ENCODE results near the gene UTP20.
A peak's percentile ranks its signal among the peaks of the same experiment; 100 is the strongest.

The UTP20 gene

DNA sequence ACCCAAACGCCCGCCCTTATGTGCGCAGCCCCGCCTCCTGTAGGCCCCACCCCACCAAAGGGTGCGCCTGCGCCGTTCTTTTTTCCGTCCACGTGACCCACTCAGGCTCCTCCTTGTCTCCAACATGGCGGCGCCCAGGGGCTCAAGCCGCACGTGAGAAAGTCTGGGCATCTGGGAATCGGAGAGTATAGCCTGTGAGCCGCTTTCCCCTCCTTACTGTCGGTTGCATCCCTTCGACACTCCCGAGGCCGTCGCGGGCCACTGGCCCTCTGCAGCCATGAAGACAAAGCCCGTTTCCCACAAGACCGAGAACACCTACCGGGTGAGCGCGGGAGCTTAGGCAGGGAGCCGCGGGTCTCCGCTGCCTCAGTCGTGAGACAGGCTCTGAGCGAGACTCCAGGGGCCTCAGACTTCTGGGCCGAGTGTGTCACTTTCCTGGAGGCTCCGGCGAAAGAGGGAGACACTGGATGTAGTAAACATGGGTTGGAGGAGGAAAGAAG lies at the start of gene UTP20:
TSS of gene UTP20 (plus strand) at position 100 of the 500 bp plus-strand sequence. CDS start at position 278, 178 bp downstream.
- DNase-seq (ENCODE audit: low read depth) = peak; percentile 38
- no peak for TF ChIP-seq CTCF (IDR thresholded peaks at IDR 0.05; ENCODE audit: control insufficient read depth, insufficient read depth, low read depth, low read length, missing control alignments)
- H3K4me3 ChIP-seq (ENCODE audit: control insufficient read depth, low read depth, low read length) = peak within 1 kb of the TSS; percentile 51

DNA sequence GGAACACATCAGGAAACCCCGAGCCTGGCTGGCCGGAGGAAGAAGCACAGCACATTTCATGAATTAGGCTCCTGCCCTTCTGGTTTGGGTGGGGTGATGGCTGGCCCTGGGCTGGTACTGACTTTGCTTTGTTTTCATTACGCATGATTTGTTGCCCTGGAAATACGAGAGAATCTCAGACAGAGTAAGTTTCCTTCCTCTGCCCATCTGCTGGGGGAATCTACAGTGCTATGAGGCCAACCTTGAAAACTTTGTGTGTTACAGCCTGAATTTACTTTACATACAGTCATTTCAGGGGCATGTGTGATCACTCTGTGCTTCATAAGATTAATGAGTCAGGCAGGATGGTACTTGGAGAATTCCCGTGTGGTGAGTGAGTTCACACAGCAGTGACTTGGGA lies 49.4 kb upstream of the UTP20 start:
- peak; percentile 75 for DNase-seq (ENCODE audit: low read depth)

DNA sequence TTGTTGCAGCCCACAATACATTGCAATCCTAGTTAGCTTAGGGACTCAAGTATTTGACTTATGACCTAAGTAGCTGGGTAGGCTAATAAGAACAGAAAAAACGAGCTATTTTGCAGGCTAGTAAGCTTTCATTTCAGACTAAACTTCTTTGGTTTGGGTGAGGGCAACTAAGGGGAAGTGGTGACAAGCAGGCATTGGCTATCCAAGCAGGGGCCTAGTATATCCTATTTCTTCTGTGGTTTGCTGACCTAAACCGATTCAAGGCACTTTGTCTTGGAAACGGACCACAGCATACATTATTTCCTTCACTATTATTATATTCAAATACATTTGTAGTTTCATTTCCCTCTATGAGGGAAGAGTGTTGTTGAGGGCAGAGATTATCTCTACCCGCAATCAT lies 48.3 kb upstream of the UTP20 start:
- H3K4me3 ChIP-seq (ENCODE audit: control insufficient read depth, low read depth, low read length) = no peak overlapping the region
- no peak for TF ChIP-seq CTCF (IDR thresholded peaks at IDR 0.05; ENCODE audit: control insufficient read depth, insufficient read depth, low read depth, low read length, missing control alignments)
- no peak for DNase-seq (ENCODE audit: low read depth)

More for the DNA sequence above, 49.4 kb upstream of the UTP20 start:
- H3K4me3 ChIP-seq (ENCODE audit: control insufficient read depth, low read depth, low read length) = no peak overlapping the region
- TF ChIP-seq CTCF (IDR thresholded peaks at IDR 0.05; ENCODE audit: control insufficient read depth, insufficient read depth, low read depth, low read length, missing control alignments) = no peak

GRCh38 chr12:101235686-101236085 lies 44.2 kb upstream of the UTP20 start:
- no peak for TF ChIP-seq CTCF (IDR thresholded peaks at IDR 0.05; ENCODE audit: control insufficient read depth, insufficient read depth, low read depth, low read length, missing control alignments)
- no peak for DNase-seq (ENCODE audit: low read depth)

DNA sequence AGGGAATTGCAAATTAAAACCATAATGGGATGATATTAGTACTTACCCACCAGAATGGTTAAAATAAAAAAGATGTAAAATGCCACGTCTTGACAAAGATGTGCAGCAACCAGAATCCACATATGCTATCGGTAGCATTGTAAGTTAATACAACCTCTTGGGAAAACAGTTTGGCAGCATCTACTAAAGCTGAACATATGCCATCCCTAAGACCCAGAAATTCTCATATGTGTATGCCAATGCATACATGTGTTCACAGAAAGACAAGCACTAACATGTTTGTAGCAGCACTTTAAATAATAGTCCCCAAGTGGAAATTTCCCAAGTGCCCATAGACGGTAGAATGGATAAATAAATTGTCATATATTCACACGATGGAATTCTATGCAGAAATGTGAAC lies 41.6 kb upstream of the UTP20 start:
- DNase-seq (ENCODE audit: low read depth) = no peak
- no peak for TF ChIP-seq CTCF (IDR thresholded peaks at IDR 0.05; ENCODE audit: control insufficient read depth, insufficient read depth, low read depth, low read length, missing control alignments)
- H3K4me3 ChIP-seq (ENCODE audit: control insufficient read depth, low read depth, low read length) = no peak overlapping the region

More at GRCh38 chr12:101235686-101236085, 44.2 kb upstream of the UTP20 start:
- no peak overlapping the region for H3K4me3 ChIP-seq (ENCODE audit: control insufficient read depth, low read depth, low read length)

DNA sequence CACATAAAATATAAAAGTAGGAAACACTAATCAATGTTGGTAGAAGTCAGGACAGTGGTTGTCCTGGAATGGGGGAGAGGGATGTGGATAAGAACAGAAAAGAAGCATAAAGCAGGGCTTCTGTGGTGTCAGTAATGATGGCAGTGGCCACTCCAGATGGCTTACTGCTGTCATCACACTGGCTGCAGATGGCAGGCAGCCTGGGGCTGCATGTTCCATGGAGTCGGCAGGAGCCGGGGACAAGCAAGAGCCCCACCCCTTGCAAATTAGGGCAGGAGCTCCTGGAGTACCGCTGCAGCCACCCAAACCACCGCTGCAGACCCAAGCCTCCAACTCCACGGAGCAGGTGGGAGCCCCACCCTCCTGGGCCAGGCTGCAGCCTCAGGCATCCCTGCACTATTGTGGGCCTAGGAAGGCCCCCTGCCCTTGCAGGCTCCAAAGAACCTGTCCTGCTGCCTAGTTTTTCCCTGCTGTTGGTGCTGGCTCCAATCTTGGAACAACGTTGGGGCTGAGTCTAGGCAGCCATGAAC lies 41.0 kb upstream of the UTP20 start:
- DNase-seq (ENCODE audit: low read depth) = no peak
- TF ChIP-seq CTCF (IDR thresholded peaks at IDR 0.05; ENCODE audit: control insufficient read depth, insufficient read depth, low read depth, low read length, missing control alignments) = no peak
- no peak overlapping the region for H3K4me3 ChIP-seq (ENCODE audit: control insufficient read depth, low read depth, low read length)

Data from AG09309 (cell line).